HG02610 (cell line): ENCODE results near the gene ARHGAP18.
A peak's percentile ranks its signal among the peaks of the same experiment; 100 is the strongest.

Source experiments
- ATAC-seq: cut with Tn5 transposase; IDR thresholded peaks from one replicate; pipeline ENCODE4 v1.9.1; 2021; ENCODE audit warnings: mild to moderate bottlenecking, moderate library complexity; ENCODE audit not compliant: unreplicated experiment

Gene ARHGAP18

GRCh38 chr6:129671442-129672340 is 38.3 kb downstream of the ARHGAP18 start:
- ATAC-seq, result peak; percentile 85

- ATAC-seq, result no peak
Observed at GRCh38 chr6:129670634-129671033, 39.3 kb downstream of the ARHGAP18 start.

- ATAC-seq, result no peak
Observed at GRCh38 chr6:129667621-129668020, 42.4 kb downstream of the ARHGAP18 start.

- ATAC-seq, result no peak
Observed at GRCh38 chr6:129667034-129667433, 42.9 kb downstream of the ARHGAP18 start.

GRCh38 chr6:129665555-129665954 is 44.4 kb downstream of the ARHGAP18 start:
- no peak for ATAC-seq

GRCh38 chr6:129663531-129663930 is 46.4 kb downstream of the ARHGAP18 start:
- ATAC-seq, result no peak

- peak; percentile 89 for ATAC-seq
Observed at GRCh38 chr6:129662980-129663431, 47.0 kb downstream of the ARHGAP18 start.

GRCh38 chr6:129662406-129662766 is 47.6 kb downstream of the ARHGAP18 start:
- peak; percentile 61 for ATAC-seq

- ATAC-seq, result peak; percentile 13
Observed at GRCh38 chr6:129661536-129662405, 48.2 kb downstream of the ARHGAP18 start.

- ATAC-seq, result no peak
Observed at GRCh38 chr6:129660346-129660676, 49.7 kb downstream of the ARHGAP18 start.

GRCh38 chr6:129659590-129660345 is 50.2 kb downstream of the ARHGAP18 start:
- ATAC-seq, result no peak

GRCh38 chr6:129659167-129659566 is 50.8 kb downstream of the ARHGAP18 start:
- ATAC-seq, result no peak

- no peak for ATAC-seq
Observed at GRCh38 chr6:129657483-129657882, 52.5 kb downstream of the ARHGAP18 start.

GRCh38 chr6:129655334-129655733 is 54.6 kb downstream of the ARHGAP18 start:
- no peak for ATAC-seq

GRCh38 chr6:129653746-129654145 is 56.2 kb downstream of the ARHGAP18 start:
- no peak for ATAC-seq

- no peak for ATAC-seq
Observed at GRCh38 chr6:129653229-129653628, 56.7 kb downstream of the ARHGAP18 start.

GRCh38 chr6:129651291-129651691 is 58.7 kb downstream of the ARHGAP18 start:
- ATAC-seq, result no peak

GRCh38 chr6:129648819-129649491 is 61.0 kb downstream of the ARHGAP18 start:
- ATAC-seq, result no peak

- peak; percentile 16 for ATAC-seq
Observed at GRCh38 chr6:129647044-129647443, 62.9 kb downstream of the ARHGAP18 start.

GRCh38 chr6:129646642-129647041 is 63.3 kb downstream of the ARHGAP18 start:
- ATAC-seq, result peak; percentile 89
